CD4-positive, alpha-beta T cell (primary cell): ENCODE measurements around the gene PTPRK. TPM values are rescaled to one million over a fixed set of nuclear protein-coding genes. Genes with fewer than 3 reads are reported as not detected.

ENCODE experiments used
- ATAC-seq: fragments of 200-7000 bp; cut with Tn5 transposase; one replicate; pipeline ENCODE4 v1.10.0; 2022; ENCODE audit warnings: mild to moderate bottlenecking; ENCODE audit not compliant: poor library complexity
- CTCF ChIA-PET: fragments of 350-600 bp; sonication (Branson Sonifier 250); formaldehyde crosslinking; loops from one replicate; lab custom pipeline; 2021; ENCODE audit warnings: antibody characterized with exemption, inconsistent platforms; lab: Charles Lee
- POLR2A ChIA-PET: fragments of 350-600 bp; sonication (Branson Sonifier 250); formaldehyde crosslinking; loops from one replicate; lab custom pipeline; 2021; ENCODE audit warnings: antibody characterized with exemption, inconsistent platforms; lab: Charles Lee
- DNase-seq, 14 experiments: peaks; one replicate each; pipeline ENCODE4 v3.0.0-alpha.2; 2013 to 2020; ENCODE audit warnings: mixed read lengths in 2 of 14
- H3K27ac ChIP-seq, 2 donors: one replicate each; pipeline versions ENCODE4 v1.5.1 to v1.7.0; 2013; ENCODE audit warnings: low read length in 2 of 2, low read depth in 1 of 2, mild to moderate bottlenecking in 1 of 2
- H3K27me3 ChIP-seq, 2 experiments: 1 replicate in 1 of 2; 2 replicates in 1 of 2; pipeline versions ENCODE4 v1.6.1 to v1.7.0; 2013; ENCODE audit warnings: low read length in 2 of 2, control low read depth in 1 of 2, mild to moderate bottlenecking in 1 of 2, moderate library complexity in 1 of 2; ENCODE audit not compliant: insufficient read depth in 2 of 2, control insufficient read depth in 1 of 2
- H3K36me3 ChIP-seq: one replicate; pipeline ENCODE4 v1.6.1; 2013; ENCODE audit warnings: low read length, control low read depth; ENCODE audit not compliant: insufficient read depth
- H3K4me1 ChIP-seq: one replicate; pipeline ENCODE4 v1.6.1; 2013; ENCODE audit warnings: low read length, control low read depth; ENCODE audit not compliant: insufficient read depth
- H3K4me3 ChIP-seq: one replicate; pipeline ENCODE4 v1.5.1; 2013; ENCODE audit warnings: mild to moderate bottlenecking, low read length, moderate library complexity
- H3K9me3 ChIP-seq, 2 experiments: 1 replicate in 1 of 2; 2 replicates in 1 of 2; pipeline versions ENCODE4 v1.6.1 to v1.7.0; 2013; ENCODE audit warnings: low read length in 2 of 2, mild to moderate bottlenecking in 2 of 2, control low read depth in 1 of 2, moderate library complexity in 1 of 2; ENCODE audit not compliant: control insufficient read depth in 1 of 2, insufficient read depth in 1 of 2
- H3K27ac Mint-ChIP-seq: one replicate; pipeline ENCODE4 v1.8.0; 2020; ENCODE audit warnings: mixed read lengths
- H3K27me3 Mint-ChIP-seq: one replicate; pipeline ENCODE4 v1.8.0; 2021; ENCODE audit warnings: mixed read lengths
- H3K36me3 Mint-ChIP-seq: one replicate; pipeline ENCODE4 v1.8.0; 2021; ENCODE audit warnings: low read depth, mixed read lengths
- H3K4me1 Mint-ChIP-seq: one replicate; pipeline ENCODE4 v1.8.0; 2021; ENCODE audit warnings: low read depth, mixed read lengths
- H3K4me3 Mint-ChIP-seq: one replicate; pipeline ENCODE4 v1.8.0; 2020; ENCODE audit warnings: mild to moderate bottlenecking, mixed read lengths
- H3K9me3 Mint-ChIP-seq: one replicate; pipeline ENCODE4 v1.8.0; 2020; ENCODE audit warnings: mixed read lengths
- CTCF ChIP-seq: fragments of 200-600 bp; IDR thresholded peaks from one replicate; pipeline ENCODE4 v1.8.0; 2022; ENCODE audit warnings: antibody characterized with exemption, mild to moderate bottlenecking
- intact Hi-C, 2 experiments: fragments of 100-400 bp; cut with DNase I in 1 of 2; cut with micrococcal nuclease in 1 of 2; formaldehyde crosslinking; loops; one replicate each; pipeline versions ENCODE4 v1.15.1 to v1.9.0; 2023 to 2025; cut with DNase I, micrococcal nuclease
- total RNA-seq, 174 experiments: library from RNA in 2 of 174; stranded (reverse) in 2 of 174; gene quantifications; one replicate each; pipeline ENCODE4 v1.2.3 and lab custom pipeline; 2021 to 2026

PTPRK gene
- total RNA-seq, 2 experiments from 2014 or later, result 8.4 to 10.3 TPM

DNA sequence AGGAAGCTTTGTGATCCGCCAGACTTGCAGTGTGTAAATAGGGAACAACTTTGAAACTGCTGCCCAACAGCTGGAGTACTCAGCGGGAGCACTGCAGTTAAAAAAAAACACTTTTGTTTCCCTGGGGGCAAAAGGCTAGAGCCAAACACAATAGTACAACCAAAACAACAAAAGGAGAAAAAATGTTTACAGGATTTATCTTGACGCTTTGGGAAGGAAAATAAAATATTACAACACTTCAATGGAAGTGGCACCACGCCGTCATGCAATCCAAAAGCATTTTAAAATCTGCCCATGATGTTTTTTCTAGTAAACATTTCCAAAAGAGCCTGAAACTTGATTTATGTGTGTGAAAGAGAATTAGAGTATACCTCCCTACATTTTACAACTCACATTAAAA is 26.0 kb downstream of the PTPRK start:
- no peaks in the 10 kb centered on the region for H3K27me3 ChIP-seq
- H3K4me1 ChIP-seq, result no peaks in the 10 kb centered on the region
- TF ChIP-seq CTCF, result no peak
- no peak for ATAC-seq
- H3K4me3 Mint-ChIP-seq, result no peak overlapping the region
- peaks cover 21% of the 10 kb centered on the region for H3K27me3 Mint-ChIP-seq
- no peaks in the 10 kb centered on the region for H3K36me3 Mint-ChIP-seq
- peaks cover 0 to 4% of the 10 kb centered on the region in 2 experiments for H3K9me3 ChIP-seq
- H3K4me1 Mint-ChIP-seq, result peaks cover 5% of the 10 kb centered on the region
- H3K9me3 Mint-ChIP-seq, result no peaks in the 10 kb centered on the region
- H3K4me3 ChIP-seq, result no peak overlapping the region
- POLR2A ChIA-PET, result no interaction called here
- no peak overlapping the region for H3K27ac ChIP-seq
- CTCF ChIA-PET, result interaction anchor here (1.2 kb wide), 1 partner anchor 9 kb away, joined by 4 read pairs; no protein-coding TSS in a partner anchor
- no peak overlapping the region for H3K27ac Mint-ChIP-seq
- intact Hi-C loops, result no loop called here
- DNase-seq, result no peak
- no peaks in the 10 kb centered on the region for H3K36me3 ChIP-seq

DNA sequence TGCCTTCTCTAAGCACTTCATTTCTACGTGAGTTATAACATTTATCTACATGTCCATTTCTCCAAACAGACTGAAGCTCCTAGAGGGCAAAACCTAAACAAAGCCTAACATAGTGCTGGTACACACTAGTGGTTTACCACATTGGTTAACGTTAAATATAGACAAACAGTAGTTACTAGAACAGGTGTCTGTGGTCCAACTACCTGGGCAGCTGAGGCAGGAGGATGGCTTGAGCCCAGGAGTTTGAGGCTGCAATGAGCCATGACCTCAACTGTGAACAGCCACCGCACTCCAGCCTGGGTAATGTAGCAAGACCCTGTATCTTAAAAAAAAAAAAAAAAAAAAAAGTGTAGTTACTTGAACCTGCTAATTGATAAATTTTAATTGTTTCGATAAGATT is 26.5 kb downstream of the PTPRK start:
- H3K27me3 Mint-ChIP-seq, result peaks cover 21% of the 10 kb centered on the region
- CTCF ChIA-PET, result interaction anchor here (1.2 kb wide), 1 partner anchor 8 kb away, joined by 4 read pairs; no protein-coding TSS in a partner anchor
- Histone ChIP-seq H3K27me3 (no peaks in the 10 kb centered on the region), H3K9me3 (peaks cover 0 to 4% of the 10 kb centered on the region in 2 experiments), H3K4me3 (no peak overlapping the region), H3K27ac (no peak overlapping the region), H3K4me1 (no peaks in the 10 kb centered on the region), H3K36me3 (no peaks in the 10 kb centered on the region)
- TF ChIP-seq CTCF, result no peak
- no peak overlapping the region for H3K27ac Mint-ChIP-seq
- no peaks in the 10 kb centered on the region for H3K36me3 Mint-ChIP-seq
- no peak overlapping the region for H3K4me3 Mint-ChIP-seq
- peaks cover 5% of the 10 kb centered on the region for H3K4me1 Mint-ChIP-seq
- DNase-seq (no peak), ATAC-seq (no peak)
- H3K9me3 Mint-ChIP-seq, result no peaks in the 10 kb centered on the region
- POLR2A ChIA-PET, result no interaction called here
- intact Hi-C loops, result no loop called here

GRCh38 chr6:128492386-128492785 is 28.0 kb downstream of the PTPRK start:
- ChIA-PET CTCF (no interaction called here), POLR2A (no interaction called here)
- no peak overlapping the region for H3K4me3 ChIP-seq
- H3K4me1 ChIP-seq, result no peaks in the 10 kb centered on the region
- Mint-ChIP-seq H3K9me3 (no peaks in the 10 kb centered on the region), H3K27me3 (peaks cover 21% of the 10 kb centered on the region), H3K4me3 (no peak overlapping the region), H3K36me3 (no peaks in the 10 kb centered on the region), H3K27ac (no peak overlapping the region), H3K4me1 (peaks cover 5% of the 10 kb centered on the region)
- TF ChIP-seq CTCF, result no peak
- no peak overlapping the region for H3K27ac ChIP-seq
- H3K9me3 ChIP-seq, result peaks cover 0 to 4% of the 10 kb centered on the region in 2 experiments
- no peak for ATAC-seq
- H3K36me3 ChIP-seq, result no peaks in the 10 kb centered on the region
- intact Hi-C loops, result no loop called here
- DNase-seq, result no peak
- no peaks in the 10 kb centered on the region for H3K27me3 ChIP-seq
